Kidney capillary endothelial cell (primary cell): Measurements from ENCODE around the gene SH2D3C.
"Not testable (repeated sequence)": the region's sequence is repeated elsewhere in the genome, so short reads cannot be mapped to it uniquely, and the experiment has no call there.

Source experiments
- DNase-seq: peaks from one replicate; pipeline ENCODE4 v3.0.0-alpha.2; 2018; ENCODE audit warnings: low spot score

The SH2D3C gene

GRCh38 chr9:127785023-127785932 is 6.8 kb upstream of the SH2D3C start:
- DNase-seq = peak; percentile 80

- peak; percentile 97 for DNase-seq
Observed at GRCh38 chr9:127783111-127784008, 4.9 kb upstream of the SH2D3C start.

- no peak for DNase-seq
Observed at GRCh38 chr9:127781806-127782205, 3.3 kb upstream of the SH2D3C start.

DNA sequence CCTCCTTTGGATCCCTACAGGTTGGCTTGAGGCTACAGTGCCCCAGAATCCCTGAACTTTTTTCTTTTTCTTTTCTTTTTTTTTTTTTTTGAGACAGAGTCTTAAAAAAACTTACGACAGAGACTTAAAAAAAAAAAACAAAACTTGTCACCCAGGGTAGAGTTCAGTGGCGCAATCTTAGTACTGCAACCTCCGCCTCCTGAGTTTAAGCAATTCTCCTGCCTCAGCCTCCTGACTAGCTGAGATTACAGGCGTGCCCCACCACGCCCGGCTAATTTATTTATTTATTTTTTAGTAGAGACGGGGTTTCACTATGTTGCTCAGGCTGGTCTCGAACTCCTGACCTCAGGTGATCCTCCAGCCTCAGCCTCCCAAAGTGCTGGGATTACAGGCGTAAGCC is 2.4 kb upstream of the SH2D3C start:
- not testable (repeated sequence) for DNase-seq

- DNase-seq = no peak
Observed at GRCh38 chr9:127780126-127780885, 1.8 kb upstream of the SH2D3C start.

- no peak for DNase-seq
Observed at GRCh38 chr9:127779136-127779981, 893 bp upstream of the SH2D3C start.

GRCh38 chr9:127777368-127777980 is 992 bp downstream of the SH2D3C start:
- no peak for DNase-seq

DNA sequence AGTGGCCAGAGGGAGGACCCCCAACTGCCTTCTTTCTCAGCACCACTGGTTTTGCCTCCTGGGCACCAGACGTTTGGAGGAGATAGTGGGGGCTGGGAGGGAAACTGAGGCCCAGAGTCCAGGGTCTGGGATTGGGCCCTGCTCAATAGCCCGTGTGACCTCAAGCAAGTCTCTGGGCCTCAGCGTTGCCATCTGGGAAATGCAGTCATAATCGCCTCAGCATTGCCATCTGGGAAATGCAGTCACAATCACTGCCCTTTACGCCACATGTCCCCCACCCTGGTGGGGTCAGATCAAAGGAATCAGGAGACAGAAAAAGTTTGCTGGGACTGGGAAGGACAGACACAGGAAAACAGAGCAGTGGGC is 1.6 kb downstream of the SH2D3C start:
- DNase-seq = no peak

DNA sequence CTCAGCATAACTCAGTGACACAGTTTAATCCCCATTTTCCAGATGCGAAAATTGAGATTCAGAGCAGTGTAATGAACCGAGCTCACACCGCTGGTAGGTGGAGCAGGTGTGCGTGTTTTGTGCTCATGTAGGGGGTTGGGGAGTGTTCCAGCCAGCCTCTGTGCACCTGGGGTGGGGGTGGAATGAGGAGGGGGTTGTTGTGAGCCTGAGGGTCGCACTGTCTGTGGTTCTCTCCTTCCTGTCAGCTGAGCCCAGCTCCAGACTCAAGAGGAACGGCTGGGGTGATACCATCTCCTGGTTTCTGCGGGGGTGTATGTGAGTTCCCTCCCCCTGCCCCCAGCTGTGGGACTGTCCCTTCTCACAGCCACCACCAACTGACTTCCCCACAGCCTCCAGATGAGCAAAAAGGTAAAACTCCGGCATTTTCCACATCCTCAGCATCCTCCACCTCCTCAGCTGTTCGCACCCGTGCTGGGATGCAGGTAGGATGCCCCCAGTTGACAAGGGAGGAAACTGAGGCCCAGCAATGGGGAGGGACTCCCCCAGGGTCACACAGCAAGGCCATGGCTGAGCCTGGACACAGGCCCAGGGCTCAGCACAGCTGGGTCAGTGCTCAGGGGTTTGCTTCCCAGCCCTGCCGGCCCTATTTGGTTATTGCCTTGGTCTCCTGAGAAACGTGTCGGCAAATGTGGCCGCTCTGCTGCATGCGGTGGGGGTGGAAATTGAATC is 2.1 kb downstream of the SH2D3C start:
- DNase-seq = no peak

GRCh38 chr9:127773981-127774380 is 4.5 kb downstream of the SH2D3C start:
- no peak for DNase-seq

DNA sequence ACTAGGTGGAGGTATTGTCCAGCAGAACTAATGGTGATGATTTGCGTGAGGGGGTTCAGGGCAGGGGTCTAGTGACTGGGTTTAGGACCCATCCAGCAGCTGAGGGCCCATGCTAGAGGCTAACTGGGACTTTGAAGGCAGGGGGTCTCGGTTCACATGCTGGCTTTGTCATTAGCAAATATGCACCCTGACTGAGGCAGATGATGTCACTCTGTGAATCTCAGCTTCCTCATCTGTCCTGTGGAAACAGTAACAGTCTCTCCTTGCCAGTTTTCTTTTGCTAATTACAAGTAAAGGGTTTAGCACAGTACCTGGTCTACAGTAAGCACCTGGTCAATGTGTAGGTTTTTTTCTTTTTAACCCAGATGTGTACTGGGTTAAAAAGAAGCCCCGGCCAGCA is 5.2 kb downstream of the SH2D3C start:
- no peak for DNase-seq

GRCh38 chr9:127772603-127773002 is 5.9 kb downstream of the SH2D3C start:
- DNase-seq = no peak

DNA sequence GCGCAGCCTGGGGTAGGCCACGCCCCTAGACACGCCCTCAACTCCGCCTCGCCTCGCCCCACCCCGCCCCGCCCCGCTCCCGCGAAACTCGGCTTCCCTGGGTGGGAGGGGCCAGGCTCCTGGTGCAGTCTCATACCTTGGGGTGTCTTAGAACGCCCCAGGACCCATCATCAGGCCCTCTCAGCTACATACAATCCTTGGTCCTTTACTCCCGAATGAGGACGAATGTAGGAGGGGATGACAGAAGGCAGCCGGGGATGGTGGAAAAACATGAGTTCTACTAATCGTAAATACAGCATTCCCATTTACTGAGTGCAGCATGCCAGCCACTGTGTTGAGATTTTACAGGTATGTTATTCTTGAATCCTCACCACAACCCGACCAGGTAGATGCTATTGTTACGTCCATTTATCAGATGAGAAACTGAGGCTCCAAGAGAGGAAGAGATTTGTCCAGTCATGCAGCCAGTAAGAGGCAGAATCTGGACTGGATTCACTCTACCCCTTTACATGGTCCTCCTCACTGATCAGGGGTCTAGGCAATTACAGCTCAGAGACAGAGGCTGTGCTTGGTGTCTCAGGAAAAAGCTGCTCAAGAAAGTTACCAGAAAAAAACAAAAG is 6.8 kb downstream of the SH2D3C start:
- DNase-seq = no peak

- peak; percentile 99 for DNase-seq
Observed at GRCh38 chr9:127770905-127771569, 7.4 kb downstream of the SH2D3C start.

- no peak for DNase-seq
Observed at GRCh38 chr9:127770583-127770904, 7.9 kb downstream of the SH2D3C start.

GRCh38 chr9:127769929-127770582 is 8.4 kb downstream of the SH2D3C start:
- DNase-seq = peak; percentile 93

GRCh38 chr9:127769101-127769500 is 9.4 kb downstream of the SH2D3C start:
- DNase-seq = no peak

DNA sequence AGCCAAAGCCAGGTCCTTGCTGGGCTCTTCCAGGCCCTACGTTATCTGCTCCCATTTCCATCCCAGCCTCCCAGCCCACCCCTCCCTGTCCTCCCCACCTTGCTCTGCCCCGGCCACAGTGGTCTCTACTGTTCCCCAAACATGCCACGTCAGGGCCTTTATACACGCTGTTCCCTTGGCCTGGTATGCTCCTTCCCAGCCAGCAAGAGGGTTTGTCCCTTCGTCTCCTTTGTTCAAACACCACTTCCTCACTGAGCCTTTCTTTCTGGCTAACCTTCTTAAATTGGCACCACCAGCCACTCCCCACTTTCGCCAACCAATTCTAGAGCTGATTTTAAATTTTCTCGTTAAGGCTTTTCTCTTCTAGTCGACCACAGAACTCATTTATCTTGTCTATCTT is 9.8 kb downstream of the SH2D3C start:
- DNase-seq = no peak

DNA sequence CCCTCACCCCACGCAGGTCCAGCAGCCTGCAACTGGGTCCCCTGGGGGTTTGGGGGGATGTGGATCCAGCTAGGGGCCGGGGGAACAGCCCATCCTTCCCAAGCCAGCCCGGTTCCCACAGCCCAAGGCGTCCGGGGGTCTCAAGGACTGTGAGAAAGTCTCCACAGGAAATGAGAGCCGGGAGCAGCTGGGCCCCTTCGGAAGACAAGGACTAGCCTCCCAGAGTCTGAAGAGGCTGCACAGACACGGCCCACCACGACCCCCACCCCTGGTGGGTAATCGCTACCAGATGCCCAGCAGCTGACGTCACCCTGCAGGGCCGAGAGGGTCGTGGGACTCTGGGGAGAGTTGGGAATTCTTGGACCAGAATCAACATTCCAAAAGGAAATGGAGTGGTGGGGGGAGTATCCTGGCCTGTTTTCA is 10.5 kb downstream of the SH2D3C start:
- DNase-seq = no peak
